Hair follicular keratinocyte (primary cell): ENCODE measurements around the gene DMAC2L. TPM values are rescaled to one million over a fixed set of nuclear protein-coding genes. Genes with fewer than 3 reads are reported as not detected.

ENCODE experiments used
- total RNA-seq: library from RNA; depleted of rRNA; stranded (reverse); fragments of >200 nt; gene quantifications from 2 replicates; pipeline ENCODE4 v1.2.3, GENCODE V29; 2015

The DMAC2L gene
- total RNA-seq, result 10.1 and 10.7 TPM in 2 replicates

GRCh38 chr14:50311972-50312733 is at the start of gene DMAC2L, which contains the start of gene L2HGDH:
TSS of gene DMAC2L (plus strand) at chr14:50312324. CDS start at chr14:50321488, 9,164 bp downstream.
TSS of gene L2HGDH (minus strand) at chr14:50312229. CDS start at chr14:50312150, 79 bp downstream.

Other genes starting within 250 kb of the DMAC2L start
- 2.7 and 3.2 TPM in 2 replicates for gene VCPKMT, start 195.8 kb upstream of the DMAC2L start, total RNA-seq
- 11.5 and 16.9 TPM in 2 replicates for gene SOS2, start 80.7 kb upstream of the DMAC2L start, total RNA-seq
- 2.9 and 8.4 TPM in 2 replicates for gene L2HGDH, start 95 bp upstream of the DMAC2L start, total RNA-seq
- 1.2 and 4.0 TPM in 2 replicates for gene CDKL1, start 84.6 kb downstream of the DMAC2L start, total RNA-seq
- 38.1 and 64.1 TPM in 2 replicates for gene MAP4K5, start 220.2 kb downstream of the DMAC2L start, total RNA-seq
- 2.6 and 15.1 TPM in 2 replicates for gene ATL1, start 247.8 kb downstream of the DMAC2L start, total RNA-seq